HG03565 (cell line): ENCODE results near the gene RECK.
A peak's percentile ranks its signal among the peaks of the same experiment; 100 is the strongest.
"Not testable (repeated sequence)": the region's sequence is repeated elsewhere in the genome, so short reads cannot be mapped to it uniquely, and the experiment has no call there.

Source experiments
- ATAC-seq: cut with Tn5 transposase; IDR thresholded peaks from one replicate; pipeline ENCODE4 v1.9.1; 2021; ENCODE audit warnings: mild to moderate bottlenecking, moderate library complexity; ENCODE audit not compliant: unreplicated experiment

Gene RECK

GRCh38 chr9:36036780-36037548 is at the start of gene RECK:
TSS of gene RECK (plus strand) at chr9:36036913. CDS start at chr9:36036999, 86 bp downstream.
- peak; percentile 63 for ATAC-seq

GRCh38 chr9:35990155-35990554 is 46.6 kb upstream of the RECK start:
- no peak for ATAC-seq

GRCh38 chr9:35993136-35993535 is 43.6 kb upstream of the RECK start:
- not testable (repeated sequence) for ATAC-seq

GRCh38 chr9:35993976-35994720 is 42.6 kb upstream of the RECK start:
- ATAC-seq: no peak

DNA sequence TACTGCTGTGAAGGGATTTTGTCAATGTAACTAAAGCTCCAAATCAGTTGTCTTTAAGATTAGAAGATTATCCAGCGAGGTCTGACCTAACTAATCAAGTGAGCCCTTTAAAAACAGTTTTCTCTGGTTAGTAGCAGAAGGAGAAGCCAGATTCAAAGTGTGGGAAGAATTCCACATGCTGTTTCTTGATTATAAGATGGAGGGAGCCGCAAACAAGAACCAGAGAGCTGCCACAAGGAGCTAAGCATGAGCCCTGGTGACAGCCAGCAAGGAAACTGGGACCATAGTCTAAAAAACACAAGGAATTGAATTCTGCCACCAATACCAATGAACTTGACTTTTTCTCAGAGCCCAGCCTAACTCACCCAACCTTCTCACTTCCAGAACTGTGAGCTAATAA is 41.8 kb upstream of the RECK start:
- ATAC-seq: no peak

- ATAC-seq: no peak
Observed at GRCh38 chr9:35996358-35996970, 40.2 kb upstream of the RECK start.

DNA sequence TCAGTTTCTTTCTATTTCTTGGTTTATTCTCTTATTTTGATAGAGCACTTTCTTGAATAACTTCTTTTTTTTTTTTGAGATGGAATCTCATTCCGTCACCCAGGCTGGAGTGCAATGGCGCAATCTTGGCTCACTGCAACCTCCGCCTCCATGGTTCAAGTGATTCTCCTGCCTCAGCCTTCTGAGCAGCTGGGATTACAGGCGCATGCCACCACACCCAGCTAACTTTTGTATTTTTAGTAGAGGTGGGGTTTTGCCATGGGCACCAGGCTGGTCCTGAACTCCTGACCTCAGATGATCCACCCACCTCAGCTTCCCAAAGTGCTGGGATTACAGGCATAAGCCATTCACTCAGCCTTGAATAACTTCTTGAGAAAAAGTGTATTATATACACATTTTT is 39.7 kb upstream of the RECK start:
- not testable (repeated sequence) for ATAC-seq

GRCh38 chr9:35998333-35998732 is 38.4 kb upstream of the RECK start:
- no peak for ATAC-seq

GRCh38 chr9:36005891-36006290 is 30.8 kb upstream of the RECK start:
- no peak for ATAC-seq

- no peak for ATAC-seq
Observed at GRCh38 chr9:36006549-36007315, 30.0 kb upstream of the RECK start.

GRCh38 chr9:36007316-36007708 is 29.4 kb upstream of the RECK start:
- peak; percentile 66 for ATAC-seq

GRCh38 chr9:36007852-36008251 is 28.9 kb upstream of the RECK start:
- no peak for ATAC-seq

DNA sequence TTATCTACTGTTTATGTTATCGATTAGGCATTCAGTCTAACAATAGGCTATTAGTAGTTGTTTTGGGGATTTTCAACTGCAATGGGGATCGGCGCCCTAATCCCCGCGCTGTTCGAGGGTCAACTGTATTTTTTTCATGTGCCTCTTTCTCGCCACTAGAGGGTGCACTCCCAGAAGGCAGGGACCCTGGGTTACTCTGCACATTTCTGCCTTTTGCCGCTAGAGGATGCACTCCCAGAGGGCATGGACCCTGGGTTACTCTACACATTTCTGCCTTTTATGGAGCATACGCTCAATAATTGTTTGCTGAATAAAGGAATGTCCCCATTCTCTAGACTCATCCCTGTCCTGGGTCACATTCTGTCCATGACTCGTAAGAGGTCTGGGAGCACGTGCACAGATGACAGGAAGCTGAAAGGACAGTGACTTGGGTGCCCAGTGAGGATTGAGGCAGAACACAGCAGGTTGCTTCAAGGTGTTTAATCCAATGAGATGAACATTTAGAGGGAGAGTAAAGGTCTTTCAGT is 27.9 kb upstream of the RECK start:
- ATAC-seq: peak; percentile 57

DNA sequence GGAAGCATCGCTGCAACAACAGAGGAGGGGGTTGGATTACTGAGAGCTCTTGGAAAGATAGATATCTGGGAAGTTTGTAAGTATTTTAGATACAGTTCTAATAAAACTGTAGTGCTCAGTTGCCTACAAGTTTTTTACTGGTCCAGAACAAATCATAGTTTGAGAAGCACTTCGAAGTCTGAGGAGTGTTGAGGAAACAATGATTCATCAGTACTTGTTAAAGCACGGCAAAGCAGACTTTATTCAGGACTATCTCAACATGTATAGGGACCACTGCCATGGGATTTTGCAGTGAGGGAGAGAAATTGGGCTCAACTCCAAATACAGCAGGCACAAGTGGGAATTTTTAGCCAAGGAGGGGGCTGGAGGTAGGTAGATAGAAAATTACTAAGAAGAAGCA is 25.3 kb upstream of the RECK start:
- no peak for ATAC-seq

- no peak for ATAC-seq
Observed at GRCh38 chr9:36017278-36017677, 19.4 kb upstream of the RECK start.

DNA sequence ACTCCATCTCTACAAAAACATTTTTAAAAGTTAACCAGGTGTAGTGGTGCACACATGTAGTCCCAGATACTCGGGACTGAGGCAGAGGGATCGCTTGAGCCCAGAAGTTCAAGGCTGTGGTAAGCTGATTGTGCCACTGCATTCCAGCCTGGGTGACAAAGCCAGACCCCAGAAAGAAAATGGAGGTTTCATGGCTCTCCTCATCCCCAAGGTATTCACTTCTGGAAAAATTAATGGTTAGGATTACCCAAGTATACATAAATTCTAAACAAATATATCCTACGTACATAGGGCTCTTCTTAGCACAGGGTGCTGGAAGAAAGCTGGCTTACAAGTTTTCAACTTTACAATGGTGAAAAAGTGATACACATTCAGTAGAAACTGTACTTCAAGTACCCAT is 18.6 kb upstream of the RECK start:
- no peak for ATAC-seq

GRCh38 chr9:36018891-36019720 is 17.6 kb upstream of the RECK start:
- no peak for ATAC-seq

- ATAC-seq: no peak
Observed at GRCh38 chr9:36021968-36022367, 14.7 kb upstream of the RECK start.

DNA sequence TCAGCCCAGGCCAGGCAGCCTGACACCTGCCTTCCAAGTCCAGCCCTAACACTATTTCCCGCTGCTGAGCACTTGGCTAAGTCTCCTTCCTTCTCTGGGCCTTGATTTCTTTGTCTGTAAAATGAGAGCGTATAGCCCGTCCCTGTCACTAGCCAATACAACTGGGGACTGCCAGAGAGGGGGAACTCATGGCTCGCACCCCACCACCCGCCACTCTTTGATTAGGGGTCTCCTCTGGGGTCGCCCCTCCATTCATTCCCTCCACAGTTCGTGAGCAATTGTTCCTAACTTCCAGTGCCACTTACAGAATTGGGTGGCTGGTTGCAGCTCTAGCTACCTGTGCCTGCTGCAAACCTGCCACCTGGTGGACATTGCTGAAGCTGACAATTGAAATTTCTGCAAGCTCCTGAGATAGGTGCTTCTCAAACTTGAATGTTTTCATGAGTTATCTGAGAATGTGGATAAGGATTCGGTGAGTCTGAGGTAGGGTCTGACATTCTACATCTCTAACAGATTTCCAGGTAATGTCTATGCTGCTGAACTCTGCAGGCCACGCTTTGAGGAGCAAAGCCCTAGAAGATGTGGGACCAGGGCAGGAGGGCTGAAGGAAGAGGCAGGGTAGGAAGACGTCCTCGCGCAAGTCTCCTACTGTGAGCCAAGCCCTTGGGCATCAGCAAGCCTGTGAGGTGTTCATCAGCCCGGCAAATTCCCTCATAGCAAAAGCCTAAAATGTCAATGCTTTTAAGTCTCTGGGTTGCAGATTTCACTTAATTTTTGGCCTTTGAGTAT is 13.3 kb upstream of the RECK start:
- no peak for ATAC-seq
